ENCODE results near the gene C2orf76. TPM values are rescaled to one million over a fixed set of nuclear protein-coding genes. Genes with fewer than 3 reads are reported as not detected.

Gene C2orf76
- total RNA-seq, 1 experiment from 2014 or later: 5.7 TPM

- Histone ChIP-seq H3K18ac (ENCODE audit: insufficient read length, low read depth, low read length) (no peak overlapping the region), H3T11ph (ENCODE audit: low read length) (no peak overlapping the region), H3K9me3 (ENCODE audit: control insufficient read depth, low read depth, low read length) (no peaks in the 10 kb centered on the region), H2BK5ac (ENCODE audit: insufficient read length, low read length) (no peak overlapping the region), H4K5ac (ENCODE audit: insufficient read length, low read depth, low read length) (no peak overlapping the region), H3K14ac (ENCODE audit: insufficient read depth, low read length) (no peak overlapping the region), H2AK5ac (ENCODE audit: insufficient read length, low read length) (no peak overlapping the region), H2AFZ (ENCODE audit: low read length) (no peak overlapping the region), H3K4me1 (ENCODE audit: insufficient read depth, low read length) (no peaks in the 10 kb centered on the region; the same call in 1 of the 2 replicates), H2BK12ac (ENCODE audit: insufficient read length, low read depth, low read length) (no peak overlapping the region), H4K20me1 (ENCODE audit: control insufficient read depth, insufficient read depth, insufficient read length) (no peaks in the 10 kb centered on the region), H3K79me2 (ENCODE audit: insufficient read depth, low read length) (no peaks in the 10 kb centered on the region), H3K27ac (ENCODE audit: insufficient read length, low read depth, low read length) (no peak overlapping the region), H4K8ac (replicated peaks; ENCODE audit: insufficient read length, low read depth, low read length) (no peak overlapping the region), H3K4me2 (ENCODE audit: insufficient read depth, insufficient read length, low read length) (no peak overlapping the region), H3K4ac (ENCODE audit: low read depth, low read length) (no peak overlapping the region), H3K23ac (ENCODE audit: insufficient read length, low read depth, low read length) (no peak overlapping the region), H2BK15ac (ENCODE audit: low read depth, low read length) (no peak overlapping the region), H2BK120ac (ENCODE audit: low read depth, low read length, poor library complexity, severe bottlenecking) (no peak overlapping the region), H2BK20ac (ENCODE audit: low read depth, low read length, poor library complexity, severe bottlenecking) (no peak overlapping the region), H3K79me1 (ENCODE audit: insufficient read depth, low read depth, low read length, poor library complexity, severe bottlenecking) (no peaks in the 10 kb centered on the region), H4K91ac (ENCODE audit: insufficient read length, low read depth, low read length) (no peak overlapping the region), H3K9ac (ENCODE audit: extremely low read depth, insufficient read length, low read length) (no peak overlapping the region), H3K23me2 (ENCODE audit: insufficient read length, low read depth, low read length, poor library complexity, severe bottlenecking) (no peaks in the 10 kb centered on the region), H3K27me3 (ENCODE audit: insufficient read depth, low read length) (no peaks in the 10 kb centered on the region), H3K56ac (ENCODE audit: insufficient read length, low read depth, low read length) (no peak overlapping the region)
- Mint-ChIP-seq H3K27me3 (ENCODE audit: low read depth) (no peaks in the 10 kb centered on the region), H3K9me3 (no peaks in the 10 kb centered on the region), H3K4me3 (no peak overlapping the region), H3K4me1 (peaks cover 13 to 16% of the 10 kb centered on the region in 2 experiments), H3K27ac (no peak overlapping the region), H3K36me3 (ENCODE audit: insufficient read depth in 1 of 3, low read depth in 3 of 3) (no peaks in the 10 kb centered on the region; a peak in 1 of 7 replicates)
- no peak for DNase-seq
- TF ChIP-seq CTCF (conservative IDR thresholded peaks at IDR 0.05): no peak
- WGBS (ENCODE audit: extremely low coverage, insufficient read length, low lambda C conversion rate): no CpG with 5 or more reads among the region's 1 CpG
These were observed 11.8 kb downstream of the C2orf76 start for GRCh38 chr2:119354860-119355259.

Measured in H9 (cell line).